ENCODE data around the gene PTBP3.
A peak's percentile ranks its signal among the peaks of the same experiment; 100 is the strongest.

The PTBP3 gene

DNA sequence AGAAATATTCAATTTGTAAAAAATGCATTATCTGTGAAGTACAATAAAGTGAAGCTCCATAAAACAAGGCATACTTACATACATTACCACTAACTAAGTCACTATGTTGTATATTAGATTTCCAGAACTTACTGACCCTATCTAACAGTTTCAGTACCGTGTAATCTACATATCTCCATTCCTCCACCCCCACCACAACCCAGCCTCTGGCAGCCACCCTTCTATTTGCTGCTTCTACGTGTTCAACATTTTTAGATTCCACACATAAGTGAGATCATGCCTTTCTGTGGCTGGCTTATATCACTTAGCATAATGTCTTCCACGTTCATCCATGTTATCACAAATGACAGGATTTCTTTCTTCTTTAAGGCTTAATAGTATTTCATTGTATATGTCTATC lies 31.3 kb upstream of the PTBP3 start:
- Histone ChIP-seq H2AFZ (ENCODE audit: low read depth) (no peak overlapping the region), H3K79me2 (ENCODE audit: insufficient read depth, low read depth) (no peaks in the 10 kb centered on the region), H3K9ac (no peak overlapping the region), H3K27ac (no peak overlapping the region), H3K4me3 (IDR thresholded peaks at IDR 0.05; ENCODE audit: insufficient read depth, low read depth, low read length) (no peak overlapping the region), H3K4me1 (ENCODE audit: low read depth, poor library complexity, severe bottlenecking) (no peaks in the 10 kb centered on the region), H3K36me3 (ENCODE audit: insufficient read depth) (no peaks in the 10 kb centered on the region), H3K4me2 (no peak overlapping the region), H4K20me1 (ENCODE audit: insufficient read depth) (no peaks in the 10 kb centered on the region), H3K27me3 (ENCODE audit: insufficient read depth, low read depth) (no peaks in the 10 kb centered on the region)
- TF ChIP-seq, protein P1, sequence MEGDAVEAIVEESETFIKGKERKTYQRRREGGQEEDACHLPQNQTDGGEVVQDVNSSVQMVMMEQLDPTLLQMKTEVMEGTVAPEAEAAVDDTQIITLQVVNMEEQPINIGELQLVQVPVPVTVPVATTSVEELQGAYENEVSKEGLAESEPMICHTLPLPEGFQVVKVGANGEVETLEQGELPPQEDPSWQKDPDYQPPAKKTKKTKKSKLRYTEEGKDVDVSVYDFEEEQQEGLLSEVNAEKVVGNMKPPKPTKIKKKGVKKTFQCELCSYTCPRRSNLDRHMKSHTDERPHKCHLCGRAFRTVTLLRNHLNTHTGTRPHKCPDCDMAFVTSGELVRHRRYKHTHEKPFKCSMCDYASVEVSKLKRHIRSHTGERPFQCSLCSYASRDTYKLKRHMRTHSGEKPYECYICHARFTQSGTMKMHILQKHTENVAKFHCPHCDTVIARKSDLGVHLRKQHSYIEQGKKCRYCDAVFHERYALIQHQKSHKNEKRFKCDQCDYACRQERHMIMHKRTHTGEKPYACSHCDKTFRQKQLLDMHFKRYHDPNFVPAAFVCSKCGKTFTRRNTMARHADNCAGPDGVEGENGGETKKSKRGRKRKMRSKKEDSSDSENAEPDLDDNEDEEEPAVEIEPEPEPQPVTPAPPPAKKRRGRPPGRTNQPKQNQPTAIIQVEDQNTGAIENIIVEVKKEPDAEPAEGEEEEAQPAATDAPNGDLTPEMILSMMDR (conservative IDR thresholded peaks at IDR 0.05; ENCODE audit: low read depth, low read length), result no peak

DNA sequence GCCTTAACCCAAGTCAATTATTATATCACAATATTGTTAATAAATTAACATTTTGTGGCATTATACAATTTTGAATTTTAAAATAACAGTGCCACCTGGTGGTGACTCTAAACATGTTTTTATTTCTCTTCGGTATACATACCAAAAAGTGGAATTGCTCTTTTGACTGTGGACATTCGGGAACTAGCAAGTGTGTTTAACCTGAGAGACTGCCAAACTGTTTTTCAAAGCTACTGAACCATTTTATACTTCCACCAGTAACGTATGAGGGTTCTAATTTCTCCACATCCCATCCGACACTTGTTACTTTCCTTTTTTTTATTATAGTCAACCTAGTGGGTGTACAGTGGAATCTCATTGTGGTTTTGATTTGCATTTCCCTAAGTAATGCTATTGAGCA lies 28.2 kb upstream of the PTBP3 start:
- no peak overlapping the region for H3K27ac ChIP-seq
- H3K27me3 ChIP-seq (ENCODE audit: insufficient read depth, low read depth), result no peaks in the 10 kb centered on the region
- TF ChIP-seq, protein P1 (conservative IDR thresholded peaks at IDR 0.05; ENCODE audit: low read depth, low read length), result peak; percentile 81
- H2AFZ ChIP-seq (ENCODE audit: low read depth), result no peak overlapping the region
- no peaks in the 10 kb centered on the region for H3K4me1 ChIP-seq (ENCODE audit: low read depth, poor library complexity, severe bottlenecking)
- H3K4me2 ChIP-seq, result no peak overlapping the region
- no peaks in the 10 kb centered on the region for H4K20me1 ChIP-seq (ENCODE audit: insufficient read depth)
- H3K36me3 ChIP-seq (ENCODE audit: insufficient read depth), result no peaks in the 10 kb centered on the region
- H3K9ac ChIP-seq, result no peak overlapping the region
- H3K4me3 ChIP-seq (IDR thresholded peaks at IDR 0.05; ENCODE audit: insufficient read depth, low read depth, low read length), result no peak overlapping the region
- no peaks in the 10 kb centered on the region for H3K79me2 ChIP-seq (ENCODE audit: insufficient read depth, low read depth)

GRCh38 chr9:112360047-112360804 lies 26.8 kb upstream of the PTBP3 start:
- TF ChIP-seq, protein P1 (conservative IDR thresholded peaks at IDR 0.05; ENCODE audit: low read depth, low read length), result no peak
- Histone ChIP-seq H3K4me1 (ENCODE audit: low read depth, poor library complexity, severe bottlenecking) (no peaks in the 10 kb centered on the region), H3K9ac (no peak overlapping the region), H2AFZ (ENCODE audit: low read depth) (no peak overlapping the region), H3K27me3 (ENCODE audit: insufficient read depth, low read depth) (no peaks in the 10 kb centered on the region), H3K36me3 (ENCODE audit: insufficient read depth) (no peaks in the 10 kb centered on the region), H3K4me3 (IDR thresholded peaks at IDR 0.05; ENCODE audit: insufficient read depth, low read depth, low read length) (no peak overlapping the region), H4K20me1 (ENCODE audit: insufficient read depth) (no peaks in the 10 kb centered on the region), H3K27ac (no peak overlapping the region), H3K4me2 (no peak overlapping the region), H3K79me2 (ENCODE audit: insufficient read depth, low read depth) (no peaks in the 10 kb centered on the region)

DNA sequence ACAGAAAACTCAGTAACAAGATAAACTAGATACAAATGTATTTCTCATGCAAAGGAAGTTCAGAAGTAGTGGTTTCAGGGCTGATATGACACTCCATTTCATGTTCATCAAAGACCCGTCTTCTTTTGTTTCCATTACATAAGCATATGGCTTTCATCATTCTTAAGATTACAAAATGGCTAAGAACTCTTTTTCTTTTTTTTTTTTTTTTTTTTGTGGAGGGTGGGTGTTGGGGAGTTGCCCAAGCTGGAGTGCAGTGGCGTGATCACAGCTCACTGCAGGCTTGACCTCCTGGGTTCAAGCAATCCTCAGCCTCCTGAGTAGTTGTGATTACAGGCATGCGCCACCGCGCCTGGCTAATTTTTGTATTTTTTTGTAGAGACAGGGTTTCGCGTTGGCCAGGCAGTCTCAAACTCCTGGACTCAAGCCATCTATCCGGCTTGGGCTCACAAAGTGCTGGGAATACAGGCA lies 22.0 kb upstream of the PTBP3 start:
- H3K27ac ChIP-seq, result no peak overlapping the region

More for the DNA sequence above, 22.0 kb upstream of the PTBP3 start:
- H3K36me3 ChIP-seq (ENCODE audit: insufficient read depth), result no peaks in the 10 kb centered on the region
- H3K27me3 ChIP-seq (ENCODE audit: insufficient read depth, low read depth), result no peaks in the 10 kb centered on the region
- H3K4me1 ChIP-seq (ENCODE audit: low read depth, poor library complexity, severe bottlenecking), result peaks cover 6% of the 10 kb centered on the region
- TF ChIP-seq, protein P1 (conservative IDR thresholded peaks at IDR 0.05; ENCODE audit: low read depth, low read length), result no peak
- H3K9ac ChIP-seq, result no peak overlapping the region
- no peaks in the 10 kb centered on the region for H3K79me2 ChIP-seq (ENCODE audit: insufficient read depth, low read depth)
- no peak overlapping the region for H3K4me2 ChIP-seq
- no peaks in the 10 kb centered on the region for H4K20me1 ChIP-seq (ENCODE audit: insufficient read depth)
- no peak overlapping the region for H3K4me3 ChIP-seq (IDR thresholded peaks at IDR 0.05; ENCODE audit: insufficient read depth, low read depth, low read length)
- no peak overlapping the region for H2AFZ ChIP-seq (ENCODE audit: low read depth)
